Tibial nerve (tissue), 4 donors: Measurements from ENCODE around the gene HSPA9. TPM values are rescaled to one million over a fixed set of nuclear protein-coding genes. Genes with fewer than 3 reads are reported as not detected.
"Not testable (repeated sequence)": the region's sequence is repeated elsewhere in the genome, so short reads cannot be mapped to it uniquely, and the experiment has no call there.

Experiments used
- DNase-seq, 2 donors: peaks; one replicate each; pipeline ENCODE4 v3.0.0-alpha.2; 2019; ENCODE audit warnings: low spot score in 2 of 2
- H3K27ac ChIP-seq, 4 donors: fragments of 200-600 bp; sonication (generic) in 3 of 4; one replicate each; pipeline ENCODE4 v1.5.1; 2017 to 2019; ENCODE audit warnings: mild to moderate bottlenecking in 1 of 4
- H3K27me3 ChIP-seq, 2 donors: fragments of 200-600 bp; sonication (generic) in 1 of 2; one replicate each; pipeline versions ENCODE4 v1.5.1 to v1.6.0; 2017 to 2019
- H3K36me3 ChIP-seq, 3 donors: fragments of 200-600 bp; sonication (generic); one replicate each; pipeline ENCODE4 v1.5.1; 2018 to 2019
- H3K4me1 ChIP-seq, 4 donors: fragments of 200-600 bp; sonication (generic) in 3 of 4; one replicate each; pipeline ENCODE4 v1.5.1; 2017 to 2019
- H3K4me3 ChIP-seq, 4 donors: fragments of 200-600 bp; sonication (generic) in 3 of 4; one replicate each; pipeline ENCODE4 v1.5.1; 2017 to 2019; ENCODE audit warnings: mild to moderate bottlenecking in 1 of 4, moderate library complexity in 1 of 4
- H3K9me3 ChIP-seq, 4 donors: fragments of 200-600 bp; sonication (generic) in 3 of 4; one replicate each; pipeline ENCODE4 v1.5.1; 2017 to 2019
- CTCF ChIP-seq, 5 experiments: fragments of 200-600 bp in 3 of 5; fragments of 450-650 bp in 2 of 5; sonication (generic) in 3 of 5; IDR thresholded peaks; one replicate each; pipeline ENCODE4 v1.5.1; 2016 to 2019; ENCODE audit warnings: antibody characterized with exemption in 5 of 5, mild to moderate bottlenecking in 3 of 5, moderate library complexity in 2 of 5
- EP300 ChIP-seq, 2 donors: sonication (generic); formaldehyde crosslinking; IDR thresholded peaks; one replicate each; pipeline ENCODE4 v1.6.1; 2017; ENCODE audit warnings: antibody characterized with exemption in 2 of 2, mild to moderate bottlenecking in 1 of 2
- POLR2A ChIP-seq, 2 donors: fragments of 450-650 bp; IDR thresholded peaks; one replicate each; pipeline ENCODE4 v1.6.1; 2017; ENCODE audit warnings: antibody characterized with exemption in 2 of 2, mild to moderate bottlenecking in 2 of 2, moderate library complexity in 2 of 2
- WGBS, 2 donors: methylation state at CpG; one replicate each; pipeline ENCODE4 v1.1.5; 2018; 5-methylcytosine and 5-hydroxymethylcytosine counted together
- total RNA-seq, 4 donors: library from RNA; depleted of rRNA; stranded (reverse); fragments of >200 nt; gene quantifications; one replicate each; pipeline ENCODE4 v1.1.0, GENCODE V29; 2016

The HSPA9 gene
- total RNA-seq, 4 donors from 2014 or later, result 154 to 230 (median 201) TPM

- WGBS, 2 donors, result 91 to 93% methylated on average over 4 of the region's 4 CpGs
- no peak for TF ChIP-seq EP300 (IDR thresholded peaks at IDR 0.05)
- H3K36me3 ChIP-seq, result peaks cover 2 to 65% (median 13%) of the 10 kb centered on the region in 3 donors
- no peak overlapping the region for H3K27ac ChIP-seq
- no peak overlapping the region for H3K4me3 ChIP-seq
- DNase-seq, result no peak
- H3K9me3 ChIP-seq, result no peaks in the 10 kb centered on the region
- H3K4me1 ChIP-seq, result peaks cover 0 to 6% (median 0%) of the 10 kb centered on the region in 4 donors
- no peaks in the 10 kb centered on the region for H3K27me3 ChIP-seq
Observed at GRCh38 chr5:138517437-138517836, 57.8 kb downstream of the HSPA9 start.

GRCh38 chr5:138515556-138516245, 59.5 kb downstream of the HSPA9 start:
- Histone ChIP-seq H3K36me3 (peaks cover 2 to 72% (median 14%) of the 10 kb centered on the region in 3 donors), H3K27ac (no peak overlapping the region), H3K4me1 (no peaks in the 10 kb centered on the region), H3K9me3 (no peaks in the 10 kb centered on the region), H3K27me3 (no peaks in the 10 kb centered on the region), H3K4me3 (no peak overlapping the region)
- TF ChIP-seq CTCF (IDR thresholded peaks at IDR 0.05) (no peak), EP300 (IDR thresholded peaks at IDR 0.05) (no peak), POLR2A (IDR thresholded peaks at IDR 0.05) (no peak)
- 91 to 98% methylated on average over 3 of the region's 3 CpGs for WGBS, 2 donors
- DNase-seq, result no peak

- Histone ChIP-seq H3K27ac (no peak overlapping the region), H3K36me3 (peaks cover 2 to 89% (median 24%) of the 10 kb centered on the region in 3 donors)
- no peak for TF ChIP-seq EP300 (IDR thresholded peaks at IDR 0.05)
- TF ChIP-seq CTCF (IDR thresholded peaks at IDR 0.05), result no peak
- no peak for TF ChIP-seq POLR2A (IDR thresholded peaks at IDR 0.05)
Observed at GRCh38 chr5:138514021-138514420, 61.2 kb downstream of the HSPA9 start.

GRCh38 chr5:138508958-138509357, 66.2 kb downstream of the HSPA9 start:
- no peak overlapping the region for H3K4me3 ChIP-seq
- no peak overlapping the region for H3K27ac ChIP-seq
- peaks cover 0 to 11% (median 0%) of the 10 kb centered on the region in 4 donors for H3K4me1 ChIP-seq
- no peaks in the 10 kb centered on the region for H3K9me3 ChIP-seq
- no peak for TF ChIP-seq EP300 (IDR thresholded peaks at IDR 0.05)
- no peak for TF ChIP-seq CTCF (IDR thresholded peaks at IDR 0.05)
- no peak for TF ChIP-seq POLR2A (IDR thresholded peaks at IDR 0.05)
- WGBS, 2 donors, result 70 to 73% methylated on average over 3 of the region's 3 CpGs
- H3K27me3 ChIP-seq, result no peaks in the 10 kb centered on the region
- H3K36me3 ChIP-seq, result peaks cover 7 to 68% (median 22%) of the 10 kb centered on the region in 3 donors
- no peak for DNase-seq

More at GRCh38 chr5:138514021-138514420, 61.2 kb downstream of the HSPA9 start:
- 94 to 96% methylated on average over 1 of the region's 1 CpG for WGBS, 2 donors
- no peaks in the 10 kb centered on the region for H3K9me3 ChIP-seq
- H3K27me3 ChIP-seq, result no peaks in the 10 kb centered on the region
- DNase-seq, result no peak
- H3K4me1 ChIP-seq, result no peaks in the 10 kb centered on the region
- H3K4me3 ChIP-seq, result no peak overlapping the region

GRCh38 chr5:138507485-138507884, 67.7 kb downstream of the HSPA9 start:
- DNase-seq, H3K27ac ChIP-seq, H3K4me3 ChIP-seq, H3K9me3 ChIP-seq, H3K27me3 ChIP-seq: not testable (repeated sequence)
- Histone ChIP-seq H3K4me1 (peaks cover 0 to 20% (median 0%) of the 10 kb centered on the region in 4 donors), H3K36me3 (peaks cover 5 to 54% (median 14%) of the 10 kb centered on the region in 3 donors)
- WGBS, 2 donors, result 84 to 86% methylated on average over 8 of the region's 8 CpGs
